ENCODE results near the gene PHF19. TPM values are rescaled to one million over a fixed set of nuclear protein-coding genes. Genes with fewer than 3 reads are reported as not detected.

Gene PHF19
- total and polyA plus RNA-seq, 10 of the 15 experiments (the other 5 are each of a cell fraction or from before 2014, with no cell fraction given), result 26.0 to 133 (median 87.7) TPM

DNA sequence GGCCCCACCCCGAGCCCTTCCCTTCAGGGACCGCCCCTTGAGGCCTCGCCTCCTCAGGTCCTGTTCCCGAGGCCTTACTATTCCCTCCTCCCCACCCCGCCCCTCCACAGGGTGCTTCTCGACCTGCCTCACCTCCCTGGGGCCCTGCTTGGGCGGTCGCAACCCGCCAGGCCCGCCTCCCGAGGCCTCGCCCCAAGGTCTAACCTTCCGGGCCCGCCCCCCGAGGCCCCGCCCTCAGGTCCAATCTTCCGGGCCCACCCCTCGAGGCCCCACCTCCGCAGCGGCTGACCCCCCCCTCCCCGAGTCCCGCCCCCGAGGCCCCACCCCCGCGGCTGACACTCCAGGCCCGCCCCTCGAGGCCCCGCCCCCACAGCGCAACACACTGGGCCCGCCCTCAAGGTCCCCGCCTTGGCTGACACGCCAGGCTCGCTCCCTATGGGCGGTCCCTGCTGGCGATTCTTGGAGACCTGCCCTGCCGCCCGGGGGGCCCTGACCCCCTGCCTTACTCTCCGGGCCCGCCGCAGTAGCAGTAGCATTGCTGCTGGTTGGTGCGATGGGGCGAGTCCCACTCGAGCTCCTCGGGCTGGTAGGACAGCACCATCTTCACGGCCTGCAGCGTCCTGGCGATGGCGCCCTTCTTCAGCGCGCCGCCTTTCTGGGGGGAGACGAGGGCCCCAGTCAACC, 8.2 kb downstream of the PHF19 start (continued):
- TF ChIP-seq TCF7 (IDR thresholded peaks at IDR 0.05; ENCODE audit: borderline replicate concordance) (no peak), SP1 (IDR thresholded peaks at IDR 0.05; ENCODE audit: low read depth, low read length) (peak; percentile 37), KLF5 (IDR thresholded peaks at IDR 0.05; ENCODE audit: partially characterized antibody) (peak; percentile 62), POLR2A (IDR thresholded peaks at IDR 0.05; ENCODE audit: low read depth, low read length) (peak; percentile 80), SMAD5 (IDR thresholded peaks at IDR 0.05; ENCODE audit: low read depth) (peak; percentile 55; the same call in 1 of the 2 replicates), NFYB (IDR thresholded peaks at IDR 0.05; ENCODE audit: insufficient read depth, low read depth, low read length) (no peak), HDGF (IDR thresholded peaks at IDR 0.05) (peak; percentile 74), PAX8 (IDR thresholded peaks at IDR 0.05) (no peak), DPF2 (IDR thresholded peaks at IDR 0.05) (peak; percentile 75; the same call in 1 of the 2 replicates), EGR1 (IDR thresholded peaks at IDR 0.05; ENCODE audit: borderline replicate concordance in 1 of 2, low read depth in 2 of 2, low read length in 2 of 2) (no peak)

DNA sequence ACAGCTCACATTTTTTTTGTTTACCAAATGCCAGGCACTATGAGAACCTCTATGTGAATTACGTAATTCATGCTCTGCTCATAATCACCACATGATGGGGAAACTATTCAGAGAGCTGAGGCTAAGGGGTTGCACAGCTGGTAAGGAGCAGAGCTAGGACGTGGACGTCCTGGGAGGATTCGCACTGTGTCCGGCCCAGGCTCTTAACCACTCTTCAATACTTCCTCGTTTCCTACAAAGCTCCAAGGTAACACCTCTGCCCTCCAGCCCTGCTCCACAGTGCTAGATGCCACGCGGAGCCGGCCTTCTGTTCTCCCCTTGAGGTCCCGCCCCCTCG, 8.7 kb downstream of the PHF19 start:
- CTCF ChIA-PET, result interaction anchor here (0.9 to 6.0 kb wide), 10 partner anchors 14 to 255 kb away, joined by 3 to 70 read pairs (median 10); no protein-coding TSS in a partner anchor
- no peaks in the 10 kb centered on the region for H4K20me1 ChIP-seq (ENCODE audit: control insufficient read depth, insufficient read depth)
- RAD21 ChIA-PET (ENCODE audit: unreplicated experiment), result interaction anchor here (0.9 to 3.7 kb wide), 8 partner anchors 25 to 113 kb away, joined by 3 to 34 read pairs (median 6); partner anchors contain the start of gene FBXW2
- H3K9ac ChIP-seq (ENCODE audit: control insufficient read depth, insufficient read depth, low read length), result peak overlapping the region; percentile 7; the same call in 1 of the 2 replicates
- H3K4me1 ChIP-seq (ENCODE audit: control insufficient read depth, insufficient read depth, low read length), result peaks cover 11% of the 10 kb centered on the region
- DNase-seq (ENCODE audit: low read depth, low spot score) (no peak), FAIRE-seq (no peak), ATAC-seq (peak; percentile 11)
- intact Hi-C loops (cut with micrococcal nuclease; ENCODE audit: unreplicated experiment), result loop anchor here (2.0 kb wide), 2 partner anchors 26 to 68 kb away; partner anchors contain the start of gene PSMD5
- no peaks in the 10 kb centered on the region for H3K9me3 ChIP-seq (replicated peaks; ENCODE audit: control insufficient read depth, insufficient read depth, low read length)
- H3K79me2 ChIP-seq (ENCODE audit: control insufficient read depth, insufficient read depth, low read length), result no peaks in the 10 kb centered on the region; the same call in none of the 2 replicates
- WGBS (ENCODE audit: insufficient coverage, insufficient replicate concordance, low lambda C conversion rate, missing lambda C conversion rate), result 20% methylated on average over 9 of the region's 11 CpGs
- H3K4me2 ChIP-seq (ENCODE audit: control insufficient read depth, insufficient read depth), result peak overlapping the region; percentile 87
- no peak overlapping the region for H3K27ac ChIP-seq (ENCODE audit: control insufficient read depth, insufficient read depth)
- TF ChIP-seq ATF7 (IDR thresholded peaks at IDR 0.05; ENCODE audit: low read depth) (peak; percentile 60), TCF7 (IDR thresholded peaks at IDR 0.05; ENCODE audit: borderline replicate concordance) (no peak), HDGF (IDR thresholded peaks at IDR 0.05) (peak; percentile 44)
- TF ChIP-seq, protein P1, sequence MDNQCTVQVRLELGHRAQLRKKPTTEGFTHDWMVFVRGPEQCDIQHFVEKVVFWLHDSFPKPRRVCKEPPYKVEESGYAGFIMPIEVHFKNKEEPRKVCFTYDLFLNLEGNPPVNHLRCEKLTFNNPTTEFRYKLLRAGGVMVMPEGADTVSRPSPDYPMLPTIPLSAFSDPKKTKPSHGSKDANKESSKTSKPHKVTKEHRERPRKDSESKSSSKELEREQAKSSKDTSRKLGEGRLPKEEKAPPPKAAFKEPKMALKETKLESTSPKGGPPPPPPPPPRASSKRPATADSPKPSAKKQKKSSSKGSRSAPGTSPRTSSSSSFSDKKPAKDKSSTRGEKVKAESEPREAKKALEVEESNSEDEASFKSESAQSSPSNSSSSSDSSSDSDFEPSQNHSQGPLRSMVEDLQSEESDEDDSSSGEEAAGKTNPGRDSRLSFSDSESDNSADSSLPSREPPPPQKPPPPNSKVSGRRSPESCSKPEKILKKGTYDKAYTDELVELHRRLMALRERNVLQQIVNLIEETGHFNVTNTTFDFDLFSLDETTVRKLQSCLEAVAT (IDR thresholded peaks at IDR 0.05), result no peak
- H3K36me3 ChIP-seq (ENCODE audit: control insufficient read depth in 2 of 2, insufficient read depth in 2 of 2, low read length in 1 of 2), result peaks cover 16 to 34% of the 10 kb centered on the region in 2 experiments
- H3K27me3 ChIP-seq (replicated peaks in 1 of 2; ENCODE audit: control insufficient read depth in 2 of 2, insufficient read depth in 2 of 2, low read length in 1 of 2), result no peaks in the 10 kb centered on the region
- POLR2A ChIA-PET, result interaction anchor here (0.8 to 2.4 kb wide), 6 partner anchors 23 to 108 kb away, joined by 3 to 11 read pairs (median 4); partner anchors contain the start of gene TRAF1
- H2AFZ ChIP-seq (ENCODE audit: control insufficient read depth, low read depth, low read length), result peak overlapping the region; percentile 62
- in situ Hi-C loops (cut with MboI), result no loop called here
- peak overlapping the region; percentile 50 for H3K4me3 ChIP-seq
- SMC1A ChIA-PET (ENCODE audit: uncharacterized antibody, unreplicated experiment), result interaction anchor here (0.9 to 4.6 kb wide), 12 partner anchors 11 to 203 kb away, joined by 3 to 57 read pairs (median 4); no protein-coding TSS in a partner anchor
- no TSS peak for BruUV-seq (replicated peaks)

Measured in GM12878 (cell line).